Esophagus squamous epithelium (tissue), 5 donors: ENCODE results near the gene SPDYE6. TPM values are rescaled to one million over a fixed set of nuclear protein-coding genes. Genes with fewer than 3 reads are reported as not detected.
A peak's percentile ranks its signal among the peaks of the same experiment; 100 is the strongest.
"Not testable (repeated sequence)": the region's sequence is repeated elsewhere in the genome, so short reads cannot be mapped to it uniquely, and the experiment has no call there.

Experiments
- DNase-seq: peaks from one replicate; lab custom pipeline; 2025; lab: John Stamatoyannopoulos, UW
- H3K27ac ChIP-seq, 4 donors: fragments of 200-600 bp; sonication (generic); one replicate each; pipeline ENCODE4 v1.5.1; 2016 to 2019; ENCODE audit warnings: mild to moderate bottlenecking in 1 of 4
- H3K27me3 ChIP-seq, 4 donors: fragments of 200-600 bp; sonication (generic); 1 replicate in 3 of 4; 2 replicates in 1 of 4; pipeline versions ENCODE4 v1.5.1 to v1.6.0; 2017 to 2021; ENCODE audit warnings: antibody characterized with exemption in 1 of 4
- H3K36me3 ChIP-seq, 3 donors: fragments of 200-600 bp; sonication (generic); one replicate each; pipeline ENCODE4 v1.5.1; 2016 to 2019
- H3K4me1 ChIP-seq, 3 donors: fragments of 200-600 bp; sonication (generic); one replicate each; pipeline ENCODE4 v1.5.1; 2017 to 2019
- H3K4me3 ChIP-seq, 4 donors: fragments of 200-600 bp; sonication (generic); 1 replicate in 3 of 4; 2 replicates in 1 of 4; pipeline ENCODE4 v1.5.1; 2016 to 2019; ENCODE audit warnings: mild to moderate bottlenecking in 2 of 4, moderate library complexity in 1 of 4
- H3K9me3 ChIP-seq, 3 donors: fragments of 200-600 bp; sonication (generic); one replicate each; pipeline ENCODE4 v1.5.1; 2016 to 2019
- CTCF ChIP-seq, 6 experiments: fragments of 450-650 bp in 4 of 6; fragments of 200-600 bp in 2 of 6; sonication (generic) in 2 of 6; IDR thresholded peaks; one replicate each; pipeline ENCODE4 v1.5.1; 2016 to 2019; ENCODE audit warnings: antibody characterized with exemption in 6 of 6, mild to moderate bottlenecking in 4 of 6, moderate library complexity in 4 of 6
- POLR2A ChIP-seq, 4 donors: fragments of 450-650 bp; IDR thresholded peaks; one replicate each; pipeline ENCODE4 v1.6.1; 2017; ENCODE audit warnings: antibody characterized with exemption in 4 of 4, mild to moderate bottlenecking in 4 of 4, moderate library complexity in 3 of 4
- WGBS, 2 donors: methylation state at CpG; one replicate each; pipeline ENCODE4 v1.1.5; 2018; 5-methylcytosine and 5-hydroxymethylcytosine counted together
- intact Hi-C: fragments of 100-400 bp; cut with DNase I; formaldehyde crosslinking; loops from one replicate; pipeline ENCODE4 v1.15.0; 2022
- total RNA-seq, 4 donors: library from RNA; depleted of rRNA; stranded (reverse); fragments of >200 nt; gene quantifications; one replicate each; pipeline ENCODE4 v1.1.0, GENCODE V29; 2016
- donor health status: DM: yes; HTN: yes; CAD: no.

SPDYE6 gene
- total RNA-seq, 4 donors from 2014 or later = not detected

- H3K4me1 ChIP-seq = peaks cover 0 to 11% (median 6%) of the 10 kb centered on the region in 3 donors
- no peak overlapping the region for H3K4me3 ChIP-seq
- no peak for TF ChIP-seq POLR2A (IDR thresholded peaks at IDR 0.05)
- TF ChIP-seq CTCF (IDR thresholded peaks at IDR 0.05) = peak; percentile 85 to 95 (median 92)
- no peak overlapping the region for H3K27ac ChIP-seq
- H3K9me3 ChIP-seq = no peaks in the 10 kb centered on the region
- H3K36me3 ChIP-seq = peaks cover 0 to 43% (median 0%) of the 10 kb centered on the region in 3 donors
- H3K27me3 ChIP-seq = no peaks in the 10 kb centered on the region
- WGBS, 2 donors = 70 to 77% methylated on average over 7 to 9 of the region's 12 CpGs
- DNase-seq = no peak
- intact Hi-C loops = no loop called here
These were observed 34.6 kb upstream of the SPDYE6 start for GRCh38 chr7:102390697-102391484.

GRCh38 chr7:102389810-102390209 is 33.6 kb upstream of the SPDYE6 start:
- WGBS, 2 donors = 85 to 89% methylated on average over 3 of the region's 3 CpGs
- no peak overlapping the region for H3K4me3 ChIP-seq
- intact Hi-C loops = loop anchor here (5.0 kb wide), 1 partner anchor 108 kb away; no protein-coding TSS in a partner anchor
- no peak for DNase-seq
- H3K27ac ChIP-seq = no peak overlapping the region
- H3K9me3 ChIP-seq = no peaks in the 10 kb centered on the region
- TF ChIP-seq CTCF (IDR thresholded peaks at IDR 0.05) (no peak), POLR2A (IDR thresholded peaks at IDR 0.05) (no peak)
- peaks cover 0 to 4% (median 0%) of the 10 kb centered on the region in 3 donors for H3K4me1 ChIP-seq
- peaks cover 0 to 52% (median 0%) of the 10 kb centered on the region in 3 donors for H3K36me3 ChIP-seq
- H3K27me3 ChIP-seq = no peaks in the 10 kb centered on the region

- Histone ChIP-seq H3K4me1 (peaks cover 0 to 4% (median 0%) of the 10 kb centered on the region in 3 donors), H3K4me3 (no peak overlapping the region), H3K9me3 (no peaks in the 10 kb centered on the region), H3K36me3 (peaks cover 0 to 68% (median 0%) of the 10 kb centered on the region in 3 donors), H3K27ac (no peak overlapping the region), H3K27me3 (no peaks in the 10 kb centered on the region)
- DNase-seq = no peak
- 92 to 97% methylated on average over 4 to 6 of the region's 6 CpGs for WGBS, 2 donors
- TF ChIP-seq CTCF (IDR thresholded peaks at IDR 0.05) = no peak
- TF ChIP-seq POLR2A (IDR thresholded peaks at IDR 0.05) = no peak
- intact Hi-C loops = loop anchor here (5.0 kb wide), 1 partner anchor 105 kb away; no protein-coding TSS in a partner anchor
These were observed 30.8 kb upstream of the SPDYE6 start for GRCh38 chr7:102387064-102387463.

- intact Hi-C loops, H3K4me1 ChIP-seq, H3K27me3 ChIP-seq, H3K27ac ChIP-seq, H3K9me3 ChIP-seq, DNase-seq, H3K4me3 ChIP-seq: not testable (repeated sequence)
- peaks cover 0 to 94% (median 3%) of the 10 kb centered on the region in 3 donors for H3K36me3 ChIP-seq
- 72% methylated on average over 6 to 7 of the region's 7 CpGs for WGBS, 2 donors
These were observed 25.6 kb upstream of the SPDYE6 start for GRCh38 chr7:102381696-102382425.

- WGBS, 2 donors = 77 to 80% methylated on average over 4 to 8 of the region's 8 CpGs
- peaks cover 0 to 97% (median 3%) of the 10 kb centered on the region in 3 donors for H3K36me3 ChIP-seq
- H3K9me3 ChIP-seq, H3K27ac ChIP-seq, H3K4me1 ChIP-seq, H3K4me3 ChIP-seq, intact Hi-C loops, H3K27me3 ChIP-seq, DNase-seq: not testable (repeated sequence)
These were observed 24.6 kb upstream of the SPDYE6 start for GRCh38 chr7:102380837-102381236.
